SK-N-SH (cell line): ENCODE data around the gene GJB3.

Source experiments
- CHD2 ChIP-seq: fragments of 150-350 bp; IDR thresholded peaks from 2 replicates; pipeline ENCODE4 v1.6.1; 2018; ENCODE audit warnings: low read length; ENCODE audit not compliant: partially characterized antibody
- FOSL2 ChIP-seq: IDR thresholded peaks from 2 replicates; pipeline ENCODE4 v1.4.0; 2012; ENCODE audit warnings: low read depth, mild to moderate bottlenecking, moderate library complexity, borderline replicate concordance
- GATA2 ChIP-seq: sonication (generic); formaldehyde crosslinking; IDR thresholded peaks from 2 replicates; pipeline ENCODE4 v1.5.0; 2020; ENCODE audit warnings: mild to moderate bottlenecking, missing genetic modification reagents
- MEF2A ChIP-seq: IDR thresholded peaks from 2 replicates; pipeline ENCODE4 v1.4.0; 2012; ENCODE audit warnings: low read depth, borderline replicate concordance
- RAD21 ChIP-seq: IDR thresholded peaks from 2 replicates; pipeline ENCODE4 v1.6.1; 2012; ENCODE audit warnings: mild to moderate bottlenecking, low read length
- REST ChIP-seq: IDR thresholded peaks from 2 replicates; pipeline ENCODE4 v1.6.1; 2012; ENCODE audit warnings: mild to moderate bottlenecking, low read depth, low read length, moderate library complexity
- RFX5 ChIP-seq: IDR thresholded peaks from 2 replicates; pipeline ENCODE4 v1.6.1; 2012; ENCODE audit warnings: mild to moderate bottlenecking, improper control_type of control experiment, low read length
- SIN3A ChIP-seq: IDR thresholded peaks from 2 replicates; pipeline ENCODE4 v1.6.1; 2012; ENCODE audit warnings: low read depth, mild to moderate bottlenecking, low read length, moderate library complexity, borderline replicate concordance
- TF ChIP-seq, protein P1 (sequence below): IDR thresholded peaks from 2 replicates; pipeline ENCODE4 v1.4.0; 2012; ENCODE audit warnings: low read depth
- TF ChIP-seq, protein P2 (sequence below): fragments of 200-600 bp; sonication (generic); IDR thresholded peaks from 2 replicates; pipeline ENCODE4 v1.6.1; 2017; ENCODE audit warnings: antibody characterized with exemption, mild to moderate bottlenecking, moderate library complexity
- TF ChIP-seq, protein P3 (sequence below): fragments of 150-350 bp; IDR thresholded peaks from 2 replicates; pipeline ENCODE4 v1.6.1; 2016; ENCODE audit warnings: mild to moderate bottlenecking, low read depth, low read length

GRCh38 chr1:34749992-34750391, 31.0 kb upstream of the GJB3 start:
- TF ChIP-seq, protein P1, sequence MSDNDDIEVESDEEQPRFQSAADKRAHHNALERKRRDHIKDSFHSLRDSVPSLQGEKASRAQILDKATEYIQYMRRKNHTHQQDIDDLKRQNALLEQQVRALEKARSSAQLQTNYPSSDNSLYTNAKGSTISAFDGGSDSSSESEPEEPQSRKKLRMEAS: no peak
- no peak for TF ChIP-seq FOSL2
- TF ChIP-seq RAD21: no peak
- no peak for TF ChIP-seq MEF2A
- TF ChIP-seq, protein P2, sequence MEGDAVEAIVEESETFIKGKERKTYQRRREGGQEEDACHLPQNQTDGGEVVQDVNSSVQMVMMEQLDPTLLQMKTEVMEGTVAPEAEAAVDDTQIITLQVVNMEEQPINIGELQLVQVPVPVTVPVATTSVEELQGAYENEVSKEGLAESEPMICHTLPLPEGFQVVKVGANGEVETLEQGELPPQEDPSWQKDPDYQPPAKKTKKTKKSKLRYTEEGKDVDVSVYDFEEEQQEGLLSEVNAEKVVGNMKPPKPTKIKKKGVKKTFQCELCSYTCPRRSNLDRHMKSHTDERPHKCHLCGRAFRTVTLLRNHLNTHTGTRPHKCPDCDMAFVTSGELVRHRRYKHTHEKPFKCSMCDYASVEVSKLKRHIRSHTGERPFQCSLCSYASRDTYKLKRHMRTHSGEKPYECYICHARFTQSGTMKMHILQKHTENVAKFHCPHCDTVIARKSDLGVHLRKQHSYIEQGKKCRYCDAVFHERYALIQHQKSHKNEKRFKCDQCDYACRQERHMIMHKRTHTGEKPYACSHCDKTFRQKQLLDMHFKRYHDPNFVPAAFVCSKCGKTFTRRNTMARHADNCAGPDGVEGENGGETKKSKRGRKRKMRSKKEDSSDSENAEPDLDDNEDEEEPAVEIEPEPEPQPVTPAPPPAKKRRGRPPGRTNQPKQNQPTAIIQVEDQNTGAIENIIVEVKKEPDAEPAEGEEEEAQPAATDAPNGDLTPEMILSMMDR: no peak
- TF ChIP-seq REST: no peak
- TF ChIP-seq RFX5: no peak
- TF ChIP-seq GATA2 (CRISPR knock-in tag): no peak
- TF ChIP-seq, protein P3, sequence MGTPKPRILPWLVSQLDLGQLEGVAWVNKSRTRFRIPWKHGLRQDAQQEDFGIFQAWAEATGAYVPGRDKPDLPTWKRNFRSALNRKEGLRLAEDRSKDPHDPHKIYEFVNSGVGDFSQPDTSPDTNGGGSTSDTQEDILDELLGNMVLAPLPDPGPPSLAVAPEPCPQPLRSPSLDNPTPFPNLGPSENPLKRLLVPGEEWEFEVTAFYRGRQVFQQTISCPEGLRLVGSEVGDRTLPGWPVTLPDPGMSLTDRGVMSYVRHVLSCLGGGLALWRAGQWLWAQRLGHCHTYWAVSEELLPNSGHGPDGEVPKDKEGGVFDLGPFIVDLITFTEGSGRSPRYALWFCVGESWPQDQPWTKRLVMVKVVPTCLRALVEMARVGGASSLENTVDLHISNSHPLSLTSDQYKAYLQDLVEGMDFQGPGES: no peak
- TF ChIP-seq CHD2: no peak
- no peak for TF ChIP-seq SIN3A
